GM19035 (cell line): Measurements from ENCODE around the gene HAPSTR1.
"Not testable (repeated sequence)": the region's sequence is repeated elsewhere in the genome, so short reads cannot be mapped to it uniquely, and the experiment has no call there.

Experiments
- ATAC-seq: cut with Tn5 transposase; IDR thresholded peaks from one replicate; pipeline ENCODE4 v1.9.1; 2021; ENCODE audit not compliant: unreplicated experiment

Gene HAPSTR1, protein sequence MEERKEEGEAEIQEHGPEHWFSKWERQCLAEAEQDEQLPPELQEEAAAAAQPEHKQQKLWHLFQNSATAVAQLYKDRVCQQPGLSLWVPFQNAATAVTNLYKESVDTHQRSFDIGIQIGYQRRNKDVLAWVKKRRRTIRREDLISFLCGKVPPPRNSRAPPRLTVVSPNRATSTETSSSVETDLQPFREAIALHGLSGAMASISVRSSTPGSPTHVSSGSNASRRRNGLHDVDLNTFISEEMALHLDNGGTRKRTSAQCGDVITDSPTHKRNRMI

GRCh38 chr16:9090960-9091866, at the start of gene HAPSTR1:
Gene HAPSTR1, plus strand, starts transcription at chr16:9091644. Its CDS starts 401 bp downstream, at chr16:9092045.
- peak; percentile 85 for ATAC-seq

DNA sequence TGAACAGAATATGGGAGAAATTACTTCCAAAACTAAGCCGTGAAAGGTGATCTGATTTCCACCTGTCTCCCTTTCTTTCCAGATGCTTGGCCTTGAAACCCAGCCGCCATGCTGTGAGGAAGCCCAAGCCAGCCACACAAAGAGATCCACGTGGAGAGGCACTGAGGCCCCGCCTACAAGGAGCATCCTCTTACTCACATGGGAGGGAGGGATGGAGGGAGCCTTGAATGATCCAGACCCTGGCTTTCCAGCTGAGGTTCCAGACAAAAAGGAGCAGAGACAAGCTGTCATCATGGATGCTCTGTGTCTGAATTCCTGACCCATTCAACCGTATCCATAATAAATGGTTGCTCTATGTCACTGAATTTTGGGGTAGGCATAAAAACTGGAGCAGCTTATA, 48.9 kb upstream of the HAPSTR1 start:
- no peak for ATAC-seq

- ATAC-seq: no peak
Measured at GRCh38 chr16:9042964-9043680, 48.3 kb upstream of the HAPSTR1 start.

- ATAC-seq: not testable (repeated sequence)
Measured at GRCh38 chr16:9045562-9045961, 45.9 kb upstream of the HAPSTR1 start.

DNA sequence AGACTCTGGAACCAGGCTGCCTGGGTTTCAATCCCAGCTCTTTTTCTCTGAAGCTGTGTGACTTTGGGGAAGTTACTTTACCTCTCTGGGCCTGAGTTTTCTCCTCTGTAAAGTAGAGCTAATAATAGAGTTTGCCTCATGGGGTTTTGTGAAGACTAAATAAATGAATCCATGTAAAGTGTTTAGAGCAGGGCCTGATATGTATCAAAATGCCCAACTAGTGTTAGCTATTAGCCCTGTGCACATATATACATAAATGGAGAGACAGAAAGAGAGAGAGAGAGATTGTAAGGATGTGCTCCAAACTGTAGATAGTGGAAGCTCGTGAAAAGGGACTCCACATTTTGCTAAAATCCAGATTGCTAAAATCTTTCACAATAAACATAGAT, 44.8 kb upstream of the HAPSTR1 start:
- ATAC-seq: no peak

DNA sequence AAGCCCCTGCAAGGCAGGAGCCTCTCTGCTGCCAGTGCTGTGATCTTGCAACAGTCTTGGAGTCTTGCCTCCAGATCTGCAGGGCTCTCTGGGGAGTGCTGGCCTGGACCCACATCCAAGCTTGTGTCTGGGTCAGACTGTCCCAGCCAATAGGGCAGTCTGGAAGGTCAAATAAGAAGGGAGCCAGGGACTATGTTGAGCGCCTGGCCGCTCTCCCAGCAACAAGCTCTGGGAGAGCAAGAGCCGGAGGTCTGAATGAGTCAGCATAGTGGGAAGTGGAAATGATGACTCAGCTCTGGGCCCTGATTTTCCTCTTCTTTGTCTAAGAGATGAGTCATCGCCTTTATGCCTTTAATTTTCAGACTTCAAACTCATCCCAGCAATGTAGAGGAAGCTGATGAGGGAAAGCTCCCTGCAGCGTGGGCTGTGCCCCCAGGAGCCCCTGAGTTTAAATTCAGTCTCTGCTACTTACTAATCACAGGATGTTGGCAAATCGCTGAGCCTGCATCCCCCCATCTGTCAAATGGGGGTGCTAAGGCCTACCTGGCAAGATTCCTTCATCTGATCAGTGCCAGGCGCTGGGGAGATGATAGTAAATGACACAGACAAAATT, 43.6 kb upstream of the HAPSTR1 start:
- ATAC-seq: peak; percentile 62

DNA sequence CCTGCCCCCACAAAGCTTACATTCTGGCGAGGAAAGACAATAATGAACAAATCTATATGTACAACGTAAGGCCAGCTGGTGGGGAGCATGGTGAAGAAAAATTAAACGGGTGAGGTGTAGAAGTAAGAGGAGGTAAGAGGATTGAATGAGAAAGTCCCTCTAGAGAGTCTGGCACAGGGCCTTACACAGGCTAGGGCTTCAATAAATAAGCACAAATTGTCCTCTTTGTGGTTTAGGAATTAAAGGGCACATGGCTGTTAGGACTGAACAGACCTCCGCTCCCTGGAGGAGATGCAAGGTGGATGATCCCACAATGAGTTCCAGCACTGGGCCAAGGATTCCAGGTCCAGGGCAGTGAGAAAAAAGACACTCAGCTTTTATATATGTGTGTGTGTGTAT, 43.1 kb upstream of the HAPSTR1 start:
- ATAC-seq: no peak

DNA sequence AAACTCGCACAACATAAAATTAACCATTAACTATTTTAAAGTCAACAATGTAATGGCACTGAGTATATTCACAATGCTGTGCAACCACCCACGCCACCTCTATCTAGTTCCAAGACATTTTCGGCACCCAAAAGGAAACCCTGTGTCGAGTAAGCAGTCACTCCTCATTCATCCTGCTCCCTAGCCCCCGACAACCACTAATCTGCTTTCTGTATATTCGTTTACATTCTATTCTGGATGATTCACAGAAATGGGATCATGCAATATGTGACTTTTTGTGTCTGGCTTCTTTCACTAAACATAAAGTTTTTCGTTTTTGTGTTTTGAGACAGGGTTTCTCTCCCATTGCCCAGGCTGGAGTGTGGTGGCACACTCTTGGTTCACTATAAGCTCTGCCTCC, 42.2 kb upstream of the HAPSTR1 start:
- ATAC-seq: no peak

DNA sequence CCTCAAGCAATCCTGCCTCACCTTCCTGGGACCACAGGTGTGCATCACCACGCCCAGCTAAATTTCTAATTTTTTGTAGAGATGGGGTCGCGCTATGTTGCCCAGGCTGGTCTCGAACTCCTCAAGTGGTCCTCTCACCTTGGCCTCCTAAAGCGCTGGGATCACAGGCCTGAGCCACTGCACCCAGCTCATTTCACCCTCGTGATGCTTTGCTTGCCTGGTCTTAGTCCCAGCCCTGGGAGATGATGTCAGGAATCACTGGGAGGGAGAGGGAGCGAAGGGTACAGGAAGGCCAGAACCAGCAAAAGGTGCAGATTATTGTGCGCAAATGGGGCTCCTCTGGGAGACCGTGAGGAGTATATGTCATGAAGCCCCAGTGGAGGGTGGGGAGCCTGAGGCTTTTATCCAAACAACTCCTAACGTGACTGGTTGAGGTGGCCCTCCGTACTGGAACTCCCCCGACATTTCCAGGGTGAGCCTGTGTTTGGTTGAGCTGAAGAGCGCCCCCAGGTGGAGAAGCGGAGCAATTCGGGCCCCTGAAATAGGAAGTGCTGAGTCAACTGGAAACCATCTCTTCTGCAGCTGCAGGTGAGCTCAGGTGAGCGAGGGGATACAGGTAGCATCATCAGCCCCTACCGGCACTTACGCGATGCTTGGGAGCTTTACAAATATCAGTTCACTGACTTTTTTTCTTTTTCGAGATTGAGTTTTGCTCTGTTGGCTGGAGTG, 41.2 kb upstream of the HAPSTR1 start:
- no peak for ATAC-seq

- ATAC-seq: no peak
Measured at GRCh38 chr16:9053006-9053601, 38.3 kb upstream of the HAPSTR1 start.

DNA sequence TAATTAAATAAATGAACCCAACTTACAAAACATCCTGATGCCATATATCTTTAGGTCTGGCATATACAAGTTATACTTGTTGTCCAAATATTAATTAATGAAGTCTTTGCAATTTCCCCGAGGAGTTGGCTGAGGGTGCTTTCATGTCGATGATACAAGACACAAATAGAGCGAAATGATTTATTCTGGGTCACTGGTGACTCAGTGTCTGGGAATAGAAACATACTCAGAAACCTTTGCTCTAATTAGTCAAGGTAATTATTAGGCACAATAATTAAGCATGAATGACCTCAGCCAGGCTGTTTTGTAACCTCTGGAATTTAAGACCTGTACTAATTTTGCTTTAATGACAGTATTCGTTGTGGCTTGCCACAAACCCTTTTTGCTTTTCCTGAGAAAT, 37.0 kb upstream of the HAPSTR1 start:
- no peak for ATAC-seq

DNA sequence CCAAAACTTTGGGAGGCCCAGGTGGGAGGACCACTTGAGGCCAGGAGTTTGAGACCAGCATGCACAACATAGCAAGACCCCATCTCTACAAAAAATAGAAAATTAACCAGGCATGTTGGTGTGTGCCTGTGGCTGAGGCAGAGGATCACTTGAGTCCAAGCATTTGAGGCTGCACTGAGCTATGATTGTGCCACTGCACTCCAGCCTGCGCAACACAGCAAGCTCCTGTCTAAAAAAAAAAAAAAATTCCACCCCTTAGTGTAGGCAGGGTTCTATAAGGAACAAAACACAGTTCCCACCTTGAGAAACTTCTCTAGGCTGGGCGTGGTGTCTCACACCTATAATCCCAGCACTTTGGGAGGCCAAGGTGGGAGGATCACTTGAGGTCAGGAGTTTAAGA, 36.3 kb upstream of the HAPSTR1 start:
- no peak for ATAC-seq

DNA sequence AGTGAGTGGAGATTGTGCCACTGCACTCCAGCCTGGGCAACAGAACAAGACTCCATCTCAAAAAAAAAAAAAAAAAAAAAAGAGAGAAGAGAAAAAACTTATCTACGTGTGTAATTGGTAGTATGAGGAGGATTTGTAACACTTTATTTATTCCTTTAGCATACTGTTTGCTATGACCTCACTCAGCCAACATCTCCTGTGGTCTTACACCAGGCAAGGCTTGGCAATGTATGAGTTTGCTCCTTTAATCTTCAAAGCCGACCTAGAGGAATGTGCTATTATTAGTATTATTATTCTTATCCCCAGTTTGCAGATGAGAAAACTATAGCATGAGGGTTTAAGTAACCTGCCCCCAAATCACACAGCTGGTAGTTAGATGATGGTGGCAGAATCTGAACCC, 35.8 kb upstream of the HAPSTR1 start:
- ATAC-seq: no peak

DNA sequence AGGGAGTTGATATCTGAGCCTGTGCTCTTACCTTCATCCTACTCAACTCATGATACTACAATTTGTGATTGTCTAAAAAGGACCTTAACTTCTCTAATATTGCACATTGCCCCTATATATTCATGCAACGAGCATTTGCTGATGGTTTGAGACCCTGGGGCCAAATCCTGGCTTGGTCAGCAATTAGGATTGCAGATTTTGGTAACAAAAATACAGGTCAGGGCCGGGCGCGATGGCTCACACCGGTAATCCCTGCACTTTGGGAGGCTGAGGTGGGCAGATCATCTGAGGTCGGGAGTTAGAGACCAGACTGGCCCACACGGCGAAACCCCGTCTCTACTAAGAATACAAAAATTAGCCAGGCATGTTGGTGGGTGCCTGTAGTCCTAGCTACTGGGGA, 35.4 kb upstream of the HAPSTR1 start:
- no peak for ATAC-seq

DNA sequence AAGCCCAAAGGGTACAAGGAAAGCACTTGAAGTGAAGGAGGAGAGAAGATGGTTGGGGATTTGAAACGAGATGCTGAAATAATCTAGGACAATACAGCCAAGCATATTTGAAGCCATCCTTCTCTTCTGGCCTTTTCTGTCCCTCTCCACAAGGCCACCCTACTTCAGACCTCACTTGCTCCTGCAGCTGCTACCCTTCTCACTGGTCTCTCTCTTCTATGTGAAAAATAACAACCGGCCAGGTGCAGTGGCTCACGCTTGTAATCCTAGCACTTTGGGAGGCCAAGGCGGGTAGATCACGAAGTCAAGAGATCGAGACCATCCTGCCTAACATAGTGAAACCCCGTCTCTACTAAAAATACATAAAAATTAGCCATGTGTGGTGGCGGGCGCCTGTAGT, 33.2 kb upstream of the HAPSTR1 start:
- no peak for ATAC-seq

- no peak for ATAC-seq
Measured at GRCh38 chr16:9060225-9060624, 31.2 kb upstream of the HAPSTR1 start.

GRCh38 chr16:9061358-9061813, 30.1 kb upstream of the HAPSTR1 start:
- ATAC-seq: no peak

- ATAC-seq: no peak
Measured at GRCh38 chr16:9062301-9062700, 29.1 kb upstream of the HAPSTR1 start.

- no peak for ATAC-seq
Measured at GRCh38 chr16:9065077-9065476, 26.4 kb upstream of the HAPSTR1 start.

GRCh38 chr16:9068886-9069285, 22.6 kb upstream of the HAPSTR1 start:
- no peak for ATAC-seq
